ENCODE measurements around the gene SPON2. TPM values are rescaled to one million over a fixed set of nuclear protein-coding genes. Genes with fewer than 3 reads are reported as not detected.
A peak's percentile ranks its signal among the peaks of the same experiment; 100 is the strongest.

SPON2 gene
- total and polyA plus RNA-seq, 2 of the 4 experiments (the other 2 are of a cell fraction) = 21.1 to 177 TPM

- CTCF ChIA-PET = no interaction called here
- no peak overlapping the region; the same call in 1 of the 2 replicates for H2BK120ac ChIP-seq (ENCODE audit: low read depth, low read length)
- no peak overlapping the region for H3K9ac ChIP-seq (ENCODE audit: low read depth, low read length)
- peak overlapping the region; percentile 58 for H2AFZ ChIP-seq (replicated peaks; ENCODE audit: low read length, poor library complexity)
- ATAC-seq (ENCODE audit: low read depth) = no peak
- no peak overlapping the region; the same call in 1 of the 2 replicates for H3K4me2 ChIP-seq (ENCODE audit: low read depth, low read length)
- no peak overlapping the region for H2BK20ac ChIP-seq (ENCODE audit: low read depth, low read length)
- BruUV-seq (replicated peaks) = no TSS peak
- in situ Hi-C loops (cut with MboI; ENCODE audit: low sequenced_read_pairs) = loop anchor here (5.0 to 25.0 kb wide), 2 partner anchors 53 to 468 kb away; no protein-coding TSS in a partner anchor
- intact Hi-C loops (cut with micrococcal nuclease) = loop anchor here (5.0 kb wide), 1 partner anchor 33 kb away; no protein-coding TSS in a partner anchor
- H3K9me3 ChIP-seq (ENCODE audit: control insufficient read depth, insufficient read depth, low read length) = no peaks in the 10 kb centered on the region
- no peak overlapping the region for H4K8ac ChIP-seq (ENCODE audit: low read depth in 2 of 2, low read length in 2 of 2)
- no peak overlapping the region for H3K23ac ChIP-seq (ENCODE audit: low read depth, low read length)
- peak overlapping the region; percentile 22 for H3K4ac ChIP-seq (ENCODE audit: low read depth, low read length)
- no peak overlapping the region for H3K56ac ChIP-seq (ENCODE audit: extremely low read depth, insufficient read depth, low read length)
- H3K36me3 ChIP-seq (ENCODE audit: control insufficient read depth, insufficient read depth, low read length) = peaks cover 22% of the 10 kb centered on the region; the same call in 1 of the 2 replicates
- H2AK9ac ChIP-seq (replicated peaks; ENCODE audit: low read depth, low read length, poor library complexity) = peak overlapping the region; percentile 71
- H2BK5ac ChIP-seq (ENCODE audit: low read depth, low read length, poor library complexity, severe bottlenecking) = no peak overlapping the region
- no peak overlapping the region for H2BK15ac ChIP-seq (ENCODE audit: low read depth, low read length)
- H3K4me3 ChIP-seq (ENCODE audit: insufficient read depth, low read depth, low read length) = no peak overlapping the region
- no peak overlapping the region for H3K18ac ChIP-seq (ENCODE audit: low read depth, low read length)
- no peak overlapping the region for H4K91ac ChIP-seq (ENCODE audit: insufficient read depth, low read depth, low read length)
- dilution Hi-C loops (cut with HindIII; ENCODE audit: low sequenced_read_pairs, unreplicated experiment) = no loop called here
- POLR2A ChIA-PET (ENCODE audit: unreplicated experiment) = no interaction called here
- no peak overlapping the region for H3K27ac ChIP-seq (ENCODE audit: insufficient read depth, low read length)
- WGBS, 2 experiments (ENCODE audit: extremely low coverage in 2 of 2, insufficient read length in 1 of 2) = 95% methylated on average over 6 of the region's 17 CpGs; no CpG with 5 or more reads in 1 of the 2 experiments
- peak overlapping the region; percentile 80 for H2AK5ac ChIP-seq (ENCODE audit: low read depth, low read length)
- peaks cover 18% of the 10 kb centered on the region for H3K4me1 ChIP-seq (ENCODE audit: control insufficient read depth, insufficient read depth, low read length)
- no peak for DNase-seq
- no peaks in the 10 kb centered on the region for H3K27me3 ChIP-seq (ENCODE audit: control insufficient read depth, insufficient read depth, low read length)
- no peak overlapping the region for H4K5ac ChIP-seq (ENCODE audit: low read depth, low read length)
- H3K9me1 ChIP-seq (ENCODE audit: insufficient read depth, low read length) = peaks cover 3% of the 10 kb centered on the region; the same call in 1 of the 2 replicates
- TF ChIP-seq RAD21 (IDR thresholded peaks at IDR 0.05; ENCODE audit: low read length) (no peak), CTCF (conservative IDR thresholded peaks at IDR 0.05; ENCODE audit: low read depth, low read length) (no peak), ELK1 (IDR thresholded peaks at IDR 0.05; ENCODE audit: borderline replicate concordance, low read depth, low read length) (no peak), MAFK (IDR thresholded peaks at IDR 0.05; ENCODE audit: low read depth, low read length) (no peak), MXI1 (IDR thresholded peaks at IDR 0.05; ENCODE audit: borderline replicate concordance, low read depth, low read length) (no peak), FOS (IDR thresholded peaks at IDR 0.05; ENCODE audit: low read depth, low read length) (no peak), BHLHE40 (IDR thresholded peaks at IDR 0.05; ENCODE audit: low read depth, low read length) (no peak), MAZ (IDR thresholded peaks at IDR 0.05; ENCODE audit: borderline replicate concordance, low read depth, low read length) (no peak), SMC3 (IDR thresholded peaks at IDR 0.05; ENCODE audit: low read depth, low read length) (no peak), CHD1 (IDR thresholded peaks at IDR 0.05; ENCODE audit: low read depth, low read length) (no peak), NFE2L2 (IDR thresholded peaks at IDR 0.05; ENCODE audit: low read depth, low read length) (no peak), POLR2A (IDR thresholded peaks at IDR 0.05; ENCODE audit: low read depth, low read length) (no peak), RFX5 (IDR thresholded peaks at IDR 0.05; ENCODE audit: low read depth, low read length) (no peak), USF2 (IDR thresholded peaks at IDR 0.05; ENCODE audit: low read depth, low read length) (no peak)
- H4K20me1 ChIP-seq (ENCODE audit: insufficient read depth, low read length) = no peaks in the 10 kb centered on the region
- H3K14ac ChIP-seq (replicated peaks; ENCODE audit: low read depth, low read length) = no peak overlapping the region
- peaks cover 0 to 5% of the 10 kb centered on the region in 2 experiments; a peak in 1 of 4 replicates for H3K79me1 ChIP-seq (ENCODE audit: low read depth in 1 of 2, low read length in 2 of 2)
These were observed 3.2 kb downstream of the SPON2 start for GRCh38 chr4:1169171-1169671.

Measured in IMR-90 (cell line).